Activated T-helper 1 cell treated with Interleukin-2 at 50 U/mL for 16 hours (primary cell): Measurements from ENCODE around the gene AHR.
"Not testable (repeated sequence)": the region's sequence is repeated elsewhere in the genome, so short reads cannot be mapped to it uniquely, and the experiment has no call there.

Experiments
- DNase-seq: peaks from one replicate; pipeline ENCODE4 v3.0.0-alpha.2; 2020; ENCODE audit warnings: low read depth

The AHR gene

DNA sequence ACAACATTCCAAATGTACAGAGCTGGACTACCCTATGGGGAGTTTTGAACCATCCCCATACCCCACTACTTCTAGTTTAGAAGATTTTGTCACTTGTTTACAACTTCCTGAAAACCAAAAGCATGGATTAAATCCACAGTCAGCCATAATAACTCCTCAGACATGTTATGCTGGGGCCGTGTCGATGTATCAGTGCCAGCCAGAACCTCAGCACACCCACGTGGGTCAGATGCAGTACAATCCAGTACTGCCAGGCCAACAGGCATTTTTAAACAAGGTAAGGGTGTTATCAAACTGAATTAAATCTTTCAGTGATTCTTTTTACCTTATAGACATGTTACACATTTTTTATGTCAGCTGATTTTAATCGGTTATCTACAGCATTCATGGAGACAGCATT, 41.5 kb downstream of the AHR start:
- no peak for DNase-seq

DNA sequence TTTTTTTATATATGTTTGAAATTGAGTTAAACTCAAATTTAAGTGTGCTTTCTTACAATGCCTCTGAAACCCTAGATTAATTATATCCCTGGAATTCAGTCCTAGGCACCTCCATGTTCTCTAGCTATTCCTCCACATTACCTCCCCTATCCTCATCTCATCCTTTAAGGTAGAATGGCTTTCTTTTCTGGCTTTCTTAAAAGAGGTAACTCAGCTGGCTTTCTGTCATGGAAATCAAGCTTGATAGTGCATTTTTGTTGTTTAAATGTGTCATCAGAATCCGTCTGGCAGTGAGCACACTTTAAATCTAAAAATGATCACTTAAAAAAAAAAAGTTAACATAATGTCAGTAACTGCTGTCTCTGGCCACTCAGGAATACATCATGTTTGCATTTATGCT, 42.2 kb downstream of the AHR start:
- no peak for DNase-seq

- DNase-seq = no peak
Measured at GRCh38 chr7:17342756-17343155, 44.3 kb downstream of the AHR start.

GRCh38 chr7:17347401-17347800, 48.9 kb downstream of the AHR start:
- no peak for DNase-seq

DNA sequence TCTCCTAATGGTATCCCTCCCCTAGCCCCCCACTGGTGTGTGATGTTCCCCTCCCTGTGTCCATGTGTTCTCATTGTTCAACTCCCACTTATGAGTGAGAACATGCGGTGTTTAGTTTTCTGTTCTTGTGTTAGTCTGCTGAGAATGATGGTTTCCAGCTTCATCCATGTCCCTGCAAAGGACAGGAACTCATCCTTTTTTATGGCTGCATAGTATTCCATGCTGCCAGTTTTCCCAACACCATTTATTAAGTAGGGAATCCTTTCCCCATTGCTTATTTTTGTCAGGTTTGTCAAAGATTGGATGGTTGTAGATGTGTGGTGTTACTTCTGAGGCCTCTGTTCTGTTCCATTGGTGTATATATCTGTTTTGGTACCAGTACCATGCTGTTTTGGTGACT, 50.5 kb downstream of the AHR start:
- not testable (repeated sequence) for DNase-seq

GRCh38 chr7:17350321-17350720, 51.9 kb downstream of the AHR start:
- DNase-seq = not testable (repeated sequence)

- not testable (repeated sequence) for DNase-seq
Measured at GRCh38 chr7:17353650-17354419, 55.4 kb downstream of the AHR start.

DNA sequence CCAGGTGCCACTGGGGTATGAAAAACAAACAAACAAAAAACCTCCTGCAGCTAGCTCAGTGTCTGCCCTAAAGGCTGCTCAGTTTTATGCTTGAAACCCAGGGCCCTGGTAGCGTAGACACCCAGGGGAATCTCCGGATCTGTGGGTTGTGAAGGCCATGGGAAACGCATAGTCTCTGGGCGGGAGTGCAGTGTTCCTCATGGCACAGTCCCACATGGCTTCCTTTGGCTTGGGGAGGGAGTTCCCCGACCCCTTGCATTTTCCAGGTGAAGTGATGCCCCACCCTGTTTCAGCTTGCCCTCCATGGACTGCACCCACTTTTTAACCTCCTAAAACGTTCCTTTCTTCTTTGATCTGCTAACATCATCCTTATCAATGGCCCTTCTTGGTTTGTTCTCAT, 56.0 kb downstream of the AHR start:
- DNase-seq = no peak

GRCh38 chr7:17355050-17355449, 56.6 kb downstream of the AHR start:
- no peak for DNase-seq

- DNase-seq = no peak
Measured at GRCh38 chr7:17357952-17358351, 59.5 kb downstream of the AHR start.

DNA sequence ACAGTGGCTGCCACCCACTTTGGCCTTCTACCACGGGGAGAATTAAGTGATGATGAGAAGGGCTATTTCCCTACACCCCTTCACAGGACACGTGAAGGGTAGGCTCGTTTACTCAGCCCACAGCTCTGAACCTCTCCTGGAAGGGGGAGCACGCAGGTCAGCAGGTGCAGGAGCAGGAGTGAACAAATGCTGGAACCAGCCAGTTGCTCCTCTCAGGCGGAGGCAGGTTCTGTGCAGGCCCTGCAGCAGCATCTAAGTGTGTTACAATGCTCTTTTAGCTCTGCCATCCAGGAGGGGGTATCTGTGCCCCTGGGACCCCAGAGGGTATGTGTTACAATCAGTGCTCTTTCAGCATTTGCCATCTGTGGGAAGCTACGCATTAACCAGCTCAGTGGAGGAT, 61.2 kb downstream of the AHR start:
- no peak for DNase-seq

DNA sequence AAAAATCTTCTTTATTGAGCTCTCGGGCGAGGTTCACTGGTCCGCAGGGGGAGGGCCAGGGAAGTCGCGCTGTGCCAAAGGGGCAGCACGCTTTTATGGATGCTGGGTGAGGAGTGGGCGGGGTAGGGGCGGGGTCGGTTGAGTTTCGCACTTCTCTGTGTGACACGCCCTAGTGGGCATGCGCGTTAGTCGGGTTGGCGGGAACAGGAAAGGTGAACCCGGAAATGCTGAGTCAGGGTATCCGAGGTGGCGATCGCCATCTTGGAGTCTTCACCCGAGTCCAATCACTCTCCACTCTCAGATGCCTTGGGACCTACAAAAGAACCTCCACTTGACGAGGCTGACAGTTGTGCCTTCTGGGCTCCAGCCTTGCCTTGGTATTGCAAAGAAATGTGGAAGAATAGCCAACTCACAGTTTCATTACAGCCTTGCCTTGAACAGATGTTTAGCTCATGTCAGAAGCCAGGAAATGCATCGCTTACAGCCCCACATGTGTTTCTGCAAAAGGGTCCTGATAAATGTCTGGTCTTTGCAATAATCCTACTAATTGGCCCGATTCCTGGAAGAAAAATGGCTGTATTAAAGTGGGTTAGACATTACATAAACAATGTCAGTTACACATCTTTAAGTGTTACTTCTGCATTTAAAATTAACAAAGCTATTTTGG, 64.1 kb downstream of the AHR start:
- no peak for DNase-seq

DNA sequence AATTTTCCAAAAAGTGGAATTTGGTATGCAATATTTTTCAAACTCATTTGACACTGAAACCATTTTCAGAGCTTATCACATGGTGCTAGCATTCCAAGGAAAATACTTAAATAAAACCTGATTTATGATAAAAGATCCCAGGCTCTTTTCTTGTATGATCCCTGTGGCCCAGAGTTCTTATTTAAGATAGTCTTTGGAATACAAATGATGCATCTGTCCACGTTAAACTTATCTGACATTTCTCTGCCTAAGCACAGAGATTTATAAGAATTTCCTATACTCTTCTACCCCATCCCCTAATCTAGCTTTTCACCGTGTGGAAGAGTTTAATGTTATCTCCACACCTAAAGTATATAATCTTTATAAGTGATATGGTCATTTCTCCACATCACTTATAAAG, 66.2 kb downstream of the AHR start:
- DNase-seq = no peak

DNA sequence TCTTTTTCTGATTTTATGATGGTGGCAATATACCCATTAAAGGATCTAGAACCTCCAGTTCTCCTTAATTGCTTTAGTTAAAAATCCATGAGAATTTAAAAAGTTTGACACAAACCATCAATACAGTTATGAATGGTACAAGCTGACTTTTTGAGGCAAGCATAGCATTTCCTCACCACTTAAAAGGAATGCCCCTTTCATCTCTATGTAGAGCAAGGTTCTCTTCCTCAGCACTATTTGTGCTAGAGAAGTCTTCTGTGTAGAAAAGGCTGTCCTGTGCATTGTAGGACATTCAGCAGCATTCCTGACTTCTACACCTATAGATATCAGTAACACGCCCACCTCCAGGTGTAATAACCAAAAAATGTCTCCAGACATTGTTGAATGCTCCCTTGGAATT, 67.3 kb downstream of the AHR start:
- no peak for DNase-seq

DNA sequence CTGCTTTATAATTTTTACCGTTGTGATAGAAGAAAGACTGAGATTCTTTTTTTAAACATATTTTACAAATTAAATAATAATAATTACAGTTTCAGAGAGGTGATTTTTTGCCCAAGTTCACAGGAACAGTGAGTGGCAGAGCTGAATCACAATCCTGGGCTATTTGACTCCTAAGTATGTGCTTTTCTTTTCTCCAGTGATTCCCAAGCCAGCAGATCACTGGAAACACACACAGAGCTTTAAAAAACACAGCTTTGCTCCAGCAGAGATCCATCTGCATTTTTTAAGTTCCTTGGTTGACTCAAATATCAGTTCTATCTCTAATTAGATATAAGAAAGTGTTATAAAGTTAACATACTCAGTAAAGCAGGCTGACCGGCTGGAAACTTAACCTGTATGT, 69.0 kb downstream of the AHR start:
- DNase-seq = no peak

DNA sequence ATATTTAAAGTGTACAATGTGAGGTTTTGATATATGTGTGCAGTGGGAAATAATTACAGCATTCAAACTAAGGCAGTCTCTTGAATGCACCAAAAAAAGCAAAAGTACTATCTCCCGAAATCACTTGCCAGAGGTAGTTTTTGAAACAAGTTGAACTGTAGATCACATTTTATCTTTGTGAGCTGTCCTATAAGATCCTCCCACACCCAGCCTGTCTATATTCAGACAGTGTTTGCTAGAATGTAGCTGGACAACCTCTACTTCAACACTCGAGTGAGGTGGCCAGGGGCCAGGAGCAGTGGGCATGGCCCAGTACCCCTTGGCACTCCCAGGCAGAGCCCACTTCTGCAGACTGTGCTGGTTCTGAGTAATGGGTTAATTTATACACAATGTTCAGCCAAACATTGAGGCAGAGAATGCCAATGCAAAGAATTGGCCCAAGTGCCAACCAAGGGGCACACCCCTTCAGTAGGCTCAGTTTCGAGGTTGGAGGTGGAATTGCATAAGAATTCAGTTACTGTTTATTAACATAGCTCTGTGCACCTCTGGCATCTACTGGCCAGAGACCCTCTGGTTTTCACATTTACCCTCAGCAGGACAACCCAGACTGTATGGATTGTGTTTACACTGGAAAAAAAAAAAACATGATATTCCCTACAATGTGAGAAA, 70.5 kb downstream of the AHR start:
- no peak for DNase-seq

DNA sequence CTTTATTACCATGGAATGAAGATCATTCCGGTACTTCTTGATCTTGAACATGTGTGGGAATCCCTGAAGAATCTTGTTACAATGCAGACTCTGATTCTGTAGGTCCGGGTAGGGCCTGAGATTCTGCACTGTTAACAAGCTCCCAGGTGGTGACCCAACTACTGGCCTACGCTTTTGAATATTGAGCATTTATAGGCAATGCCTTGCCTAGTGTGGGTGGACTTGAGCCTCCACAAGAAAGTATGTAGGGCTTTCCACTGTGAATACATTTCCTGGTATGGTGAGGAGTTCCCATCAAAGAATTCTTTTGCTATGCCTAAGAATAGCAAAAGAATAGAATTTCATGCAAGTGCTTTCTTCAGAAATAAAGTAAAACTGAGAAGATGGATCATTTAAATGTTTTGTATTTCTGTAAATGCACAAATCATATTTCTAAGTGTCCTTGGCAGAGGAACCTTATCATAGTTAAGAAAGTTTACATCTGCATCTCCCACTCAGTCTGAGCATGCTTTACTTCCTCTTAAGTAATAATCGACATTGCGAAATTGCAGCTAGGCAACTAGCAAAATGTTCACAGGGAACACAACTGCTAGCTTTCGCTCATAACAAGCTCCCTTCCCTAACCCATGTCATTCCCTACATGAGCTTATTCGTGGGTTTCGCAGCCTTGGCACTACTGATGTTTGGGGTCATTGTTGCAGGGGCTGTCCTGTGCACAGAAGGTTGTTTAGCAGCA, 71.4 kb downstream of the AHR start:
- no peak for DNase-seq

GRCh38 chr7:17370901-17371585, 72.6 kb downstream of the AHR start:
- no peak for DNase-seq

GRCh38 chr7:17371671-17372524, 73.4 kb downstream of the AHR start:
- DNase-seq = no peak

- no peak for DNase-seq
Measured at GRCh38 chr7:17374157-17374556, 75.7 kb downstream of the AHR start.

DNA sequence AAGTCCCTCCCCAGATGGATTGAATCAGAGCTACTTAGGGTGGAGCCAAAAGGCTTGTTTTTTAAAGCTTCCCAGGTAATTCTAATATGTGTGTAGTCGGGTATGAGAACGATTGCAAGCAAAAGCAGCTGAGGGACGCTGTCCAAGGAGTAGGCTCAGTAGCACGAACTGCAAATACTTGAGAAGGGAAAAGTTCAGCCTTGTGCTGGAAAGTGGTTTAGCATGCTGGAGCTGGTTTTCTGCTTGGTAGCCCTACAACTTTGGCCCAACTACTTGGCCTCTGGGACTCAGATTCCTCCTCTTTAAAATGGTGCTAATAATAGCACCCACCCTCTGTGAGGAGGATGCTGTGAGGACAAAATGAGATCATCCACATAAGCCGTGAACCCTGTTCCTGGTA, 76.2 kb downstream of the AHR start:
- no peak for DNase-seq
